GM12878 (cell line): ENCODE results near the gene NEAT1. TPM values are rescaled to one million over a fixed set of nuclear protein-coding genes. Genes with fewer than 3 reads are reported as not detected.

ENCODE experiments used
- BHLHE40 ChIP-seq, 2 experiments: fragments of 450-650 bp in 1 of 2; IDR thresholded peaks; 2 replicates each; pipeline ENCODE4 v1.6.1; 2011 to 2017; ENCODE audit warnings: low read depth in 2 of 2, borderline replicate concordance in 1 of 2, improper control_type of control experiment in 1 of 2, low read length in 1 of 2, mild to moderate bottlenecking in 1 of 2
- CBFB ChIP-seq: IDR thresholded peaks from 2 replicates; pipeline ENCODE4 v1.6.1; 2016; ENCODE audit warnings: antibody characterized with exemption, low read depth
- CBX3 ChIP-seq: fragments of 200-600 bp; sonication (generic); IDR thresholded peaks from 2 replicates; pipeline ENCODE4 v1.6.1; 2016; ENCODE audit warnings: low read depth, borderline replicate concordance
- HDGF ChIP-seq: fragments of 450-650 bp; IDR thresholded peaks from 2 replicates; pipeline ENCODE4 v1.6.1; 2016; ENCODE audit warnings: antibody characterized with exemption
- IKZF2 ChIP-seq, 2 experiments: fragments of 450-650 bp; IDR thresholded peaks; 2 replicates each; pipeline ENCODE4 v1.6.1; 2017; ENCODE audit warnings: mild to moderate bottlenecking in 2 of 2, moderate library complexity in 2 of 2
- NBN ChIP-seq: fragments of 450-650 bp; IDR thresholded peaks from 2 replicates; pipeline ENCODE4 v1.6.1; 2016
- SIN3A ChIP-seq: IDR thresholded peaks from 2 replicates; pipeline ENCODE4 v1.6.1; 2012; ENCODE audit warnings: low read depth, low read length, improper control_type of control experiment
- TAF1 ChIP-seq: IDR thresholded peaks from 2 replicates; pipeline ENCODE4 v1.6.1; 2011; ENCODE audit warnings: mild to moderate bottlenecking, low read depth, low read length, borderline replicate concordance
- TARDBP ChIP-seq: IDR thresholded peaks from 2 replicates; pipeline ENCODE4 v1.6.1; 2016; ENCODE audit warnings: borderline replicate concordance
- TCF3 ChIP-seq: IDR thresholded peaks from 2 replicates; pipeline ENCODE4 v1.6.1; 2012; ENCODE audit warnings: low read depth, mild to moderate bottlenecking, low read length, borderline replicate concordance; ENCODE audit not compliant: insufficient read depth
- TCF7 ChIP-seq: IDR thresholded peaks from 2 replicates; pipeline ENCODE4 v1.6.1; 2014; ENCODE audit warnings: antibody characterized with exemption, borderline replicate concordance
- WRNIP1 ChIP-seq: IDR thresholded peaks from 2 replicates; pipeline ENCODE4 v1.6.1; 2011; ENCODE audit warnings: low read depth, low read length, improper control_type of control experiment, borderline replicate concordance
- YY1 ChIP-seq: IDR thresholded peaks from 2 replicates; pipeline ENCODE4 v1.6.1; 2011; ENCODE audit warnings: low read depth, mild to moderate bottlenecking, low read length
- ZBED1 ChIP-seq: IDR thresholded peaks from 2 replicates; pipeline ENCODE4 v1.6.1; 2016; ENCODE audit warnings: borderline replicate concordance
- polyA plus RNA-seq, 11 experiments: library from polyadenylated mRNA; depleted of rRNA in 4 of 11; unstranded in 6 of 11; stranded (reverse) in 5 of 11; fragments of >200 nt; fragmentation: Nextera tagmentation in 4 of 11; fragmentation: Illumina TruSeq in 1 of 11; extraction: Ambion mirVana in 4 of 11; extraction: Trizol in 1 of 11; gene quantifications; 1 replicate in 1 of 11; 2 replicates in 10 of 11; pipeline versions ENCODE4 v1.2.1 to v1.2.3, GENCODE V29; 2011 to 2016; ENCODE audit warnings: inconsistent platforms in 2 of 11, missing spikeins in 2 of 11, low read depth in 1 of 11
- total RNA-seq, 4 experiments: library from RNA; depleted of rRNA in 3 of 4; stranded (reverse); fragments of >200 nt in 3 of 4; fragmentation: Illumina TruSeq in 1 of 4; extraction: Trizol in 1 of 4; gene quantifications; 2 replicates each; pipeline versions ENCODE4 v1.2.1 to v1.2.3, GENCODE V29; 2013 to 2021
- TF ChIP-seq, protein P1 (sequence below): IDR thresholded peaks from 2 replicates; pipeline ENCODE4 v1.6.1; 2012; ENCODE audit warnings: low read depth, low read length, improper control_type of control experiment
- TF ChIP-seq, protein P2 (sequence below): fragments of 450-650 bp; IDR thresholded peaks from 2 replicates; pipeline ENCODE4 v1.6.1; 2017; ENCODE audit warnings: mild to moderate bottlenecking, moderate library complexity
- TF ChIP-seq, protein P3 (sequence below): fragments of 450-650 bp; IDR thresholded peaks from 2 replicates; pipeline ENCODE4 v1.6.1; 2017; ENCODE audit warnings: mild to moderate bottlenecking, low read depth, inconsistent platforms; ENCODE audit not compliant: poor library complexity, severe bottlenecking
- TF ChIP-seq, protein P4 (sequence below): fragments of 150-350 bp; IDR thresholded peaks from 2 replicates; pipeline ENCODE4 v1.6.1; 2016; ENCODE audit warnings: low read depth, low read length

The NEAT1 gene
- total and polyA plus RNA-seq, 10 of the 15 experiments (the other 5 are each of a cell fraction or from before 2014, with no cell fraction given), result 13.6 to 328 (median 69.4) TPM

DNA sequence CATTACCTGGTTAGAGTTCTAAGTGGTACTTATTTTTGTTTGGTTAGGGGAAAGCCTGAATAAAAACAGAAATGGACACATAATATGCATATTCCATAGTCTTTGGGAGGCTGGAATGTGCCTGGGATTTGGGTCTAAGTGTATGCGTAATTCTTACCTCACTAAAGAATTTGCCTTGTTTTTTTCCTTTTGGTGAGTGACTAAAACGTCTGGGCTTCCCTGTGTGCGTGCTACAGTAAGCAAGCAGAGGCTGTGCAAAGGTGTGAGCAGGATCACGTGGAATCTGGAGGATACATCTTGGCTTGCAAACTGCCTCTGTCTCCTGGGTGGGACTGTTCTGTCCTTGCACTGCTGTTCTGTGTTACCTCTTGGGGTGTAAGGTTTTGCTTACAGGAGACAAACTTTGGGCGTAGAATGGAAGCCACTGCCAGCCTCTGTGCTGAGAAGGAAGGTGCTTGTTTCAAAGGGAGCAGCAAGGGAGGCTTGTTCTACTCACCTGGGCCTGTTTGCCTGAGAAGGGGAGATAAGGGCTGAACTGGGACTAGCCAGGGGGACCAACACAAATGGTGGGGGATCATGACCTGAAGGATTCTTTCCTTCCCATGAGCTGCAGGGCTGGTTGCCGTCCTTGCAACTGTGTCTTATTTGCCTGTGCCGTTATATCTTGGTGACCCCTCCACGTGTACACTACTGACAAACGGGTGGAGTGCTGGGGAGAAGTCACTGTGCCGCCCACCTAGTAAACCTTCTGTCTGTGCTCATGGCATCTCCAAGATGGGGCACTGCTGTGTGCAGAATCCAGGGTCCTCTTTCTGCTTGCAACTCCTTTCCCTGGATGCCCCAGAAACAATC lies 4.5 kb downstream of the NEAT1 start (continued):
- TF ChIP-seq TARDBP (peak; percentile 53; the same call in 1 of the 2 replicates), YY1 (peak; percentile 8; the same call in 1 of the 2 replicates), CBX3 (no peak), WRNIP1 (peak; percentile 76; the same call in 1 of the 2 replicates), SIN3A (peak; percentile 42; the same call in 1 of the 2 replicates), BHLHE40 (IDR thresholded peaks at IDR 0.05; ENCODE audit: borderline replicate concordance in 1 of 2, low read depth in 2 of 2, low read length in 1 of 2) (peak; percentile 11 to 36; a peak in 2 of 4 replicates), TCF3 (0 out of 2 replicates have a peak, but pooled peaks have one; percentile 12), IKZF2 (IDR thresholded peaks at IDR 0.05) (peak in 1 of 2 experiments; percentile 20; a peak in 2 of 4 replicates), HDGF (peak; percentile 22), NBN (0 out of 2 replicates have a peak, but pooled peaks have one; percentile 48), TCF7 (0 out of 2 replicates have a peak, but pooled peaks have one; percentile 10), ZBED1 (peak; percentile 48), CBFB (peak; percentile 25; the same call in 1 of the 2 replicates), TAF1 (peak; percentile 8; the same call in 1 of the 2 replicates)
- TF ChIP-seq, protein P1, sequence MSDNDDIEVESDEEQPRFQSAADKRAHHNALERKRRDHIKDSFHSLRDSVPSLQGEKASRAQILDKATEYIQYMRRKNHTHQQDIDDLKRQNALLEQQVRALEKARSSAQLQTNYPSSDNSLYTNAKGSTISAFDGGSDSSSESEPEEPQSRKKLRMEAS, result peak; percentile 17; the same call in 1 of the 2 replicates
- TF ChIP-seq, protein P2, sequence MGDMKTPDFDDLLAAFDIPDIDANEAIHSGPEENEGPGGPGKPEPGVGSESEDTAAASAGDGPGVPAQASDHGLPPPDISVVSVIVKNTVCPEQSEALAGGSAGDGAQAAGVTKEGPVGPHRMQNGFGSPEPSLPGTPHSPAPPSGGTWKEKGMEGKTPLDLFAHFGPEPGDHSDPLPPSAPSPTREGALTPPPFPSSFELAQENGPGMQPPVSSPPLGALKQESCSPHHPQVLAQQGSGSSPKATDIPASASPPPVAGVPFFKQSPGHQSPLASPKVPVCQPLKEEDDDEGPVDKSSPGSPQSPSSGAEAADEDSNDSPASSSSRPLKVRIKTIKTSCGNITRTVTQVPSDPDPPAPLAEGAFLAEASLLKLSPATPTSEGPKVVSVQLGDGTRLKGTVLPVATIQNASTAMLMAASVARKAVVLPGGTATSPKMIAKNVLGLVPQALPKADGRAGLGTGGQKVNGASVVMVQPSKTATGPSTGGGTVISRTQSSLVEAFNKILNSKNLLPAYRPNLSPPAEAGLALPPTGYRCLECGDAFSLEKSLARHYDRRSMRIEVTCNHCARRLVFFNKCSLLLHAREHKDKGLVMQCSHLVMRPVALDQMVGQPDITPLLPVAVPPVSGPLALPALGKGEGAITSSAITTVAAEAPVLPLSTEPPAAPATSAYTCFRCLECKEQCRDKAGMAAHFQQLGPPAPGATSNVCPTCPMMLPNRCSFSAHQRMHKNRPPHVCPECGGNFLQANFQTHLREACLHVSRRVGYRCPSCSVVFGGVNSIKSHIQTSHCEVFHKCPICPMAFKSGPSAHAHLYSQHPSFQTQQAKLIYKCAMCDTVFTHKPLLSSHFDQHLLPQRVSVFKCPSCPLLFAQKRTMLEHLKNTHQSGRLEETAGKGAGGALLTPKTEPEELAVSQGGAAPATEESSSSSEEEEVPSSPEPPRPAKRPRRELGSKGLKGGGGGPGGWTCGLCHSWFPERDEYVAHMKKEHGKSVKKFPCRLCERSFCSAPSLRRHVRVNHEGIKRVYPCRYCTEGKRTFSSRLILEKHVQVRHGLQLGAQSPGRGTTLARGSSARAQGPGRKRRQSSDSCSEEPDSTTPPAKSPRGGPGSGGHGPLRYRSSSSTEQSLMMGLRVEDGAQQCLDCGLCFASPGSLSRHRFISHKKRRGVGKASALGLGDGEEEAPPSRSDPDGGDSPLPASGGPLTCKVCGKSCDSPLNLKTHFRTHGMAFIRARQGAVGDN, result peak; percentile 23; the same call in 1 of the 2 replicates
- TF ChIP-seq, protein P3, sequence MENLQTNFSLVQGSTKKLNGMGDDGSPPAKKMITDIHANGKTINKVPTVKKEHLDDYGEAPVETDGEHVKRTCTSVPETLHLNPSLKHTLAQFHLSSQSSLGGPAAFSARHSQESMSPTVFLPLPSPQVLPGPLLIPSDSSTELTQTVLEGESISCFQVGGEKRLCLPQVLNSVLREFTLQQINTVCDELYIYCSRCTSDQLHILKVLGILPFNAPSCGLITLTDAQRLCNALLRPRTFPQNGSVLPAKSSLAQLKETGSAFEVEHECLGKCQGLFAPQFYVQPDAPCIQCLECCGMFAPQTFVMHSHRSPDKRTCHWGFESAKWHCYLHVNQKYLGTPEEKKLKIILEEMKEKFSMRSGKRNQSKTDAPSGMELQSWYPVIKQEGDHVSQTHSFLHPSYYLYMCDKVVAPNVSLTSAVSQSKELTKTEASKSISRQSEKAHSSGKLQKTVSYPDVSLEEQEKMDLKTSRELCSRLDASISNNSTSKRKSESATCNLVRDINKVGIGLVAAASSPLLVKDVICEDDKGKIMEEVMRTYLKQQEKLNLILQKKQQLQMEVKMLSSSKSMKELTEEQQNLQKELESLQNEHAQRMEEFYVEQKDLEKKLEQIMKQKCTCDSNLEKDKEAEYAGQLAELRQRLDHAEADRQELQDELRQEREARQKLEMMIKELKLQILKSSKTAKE, result no peak
- TF ChIP-seq, protein P4, sequence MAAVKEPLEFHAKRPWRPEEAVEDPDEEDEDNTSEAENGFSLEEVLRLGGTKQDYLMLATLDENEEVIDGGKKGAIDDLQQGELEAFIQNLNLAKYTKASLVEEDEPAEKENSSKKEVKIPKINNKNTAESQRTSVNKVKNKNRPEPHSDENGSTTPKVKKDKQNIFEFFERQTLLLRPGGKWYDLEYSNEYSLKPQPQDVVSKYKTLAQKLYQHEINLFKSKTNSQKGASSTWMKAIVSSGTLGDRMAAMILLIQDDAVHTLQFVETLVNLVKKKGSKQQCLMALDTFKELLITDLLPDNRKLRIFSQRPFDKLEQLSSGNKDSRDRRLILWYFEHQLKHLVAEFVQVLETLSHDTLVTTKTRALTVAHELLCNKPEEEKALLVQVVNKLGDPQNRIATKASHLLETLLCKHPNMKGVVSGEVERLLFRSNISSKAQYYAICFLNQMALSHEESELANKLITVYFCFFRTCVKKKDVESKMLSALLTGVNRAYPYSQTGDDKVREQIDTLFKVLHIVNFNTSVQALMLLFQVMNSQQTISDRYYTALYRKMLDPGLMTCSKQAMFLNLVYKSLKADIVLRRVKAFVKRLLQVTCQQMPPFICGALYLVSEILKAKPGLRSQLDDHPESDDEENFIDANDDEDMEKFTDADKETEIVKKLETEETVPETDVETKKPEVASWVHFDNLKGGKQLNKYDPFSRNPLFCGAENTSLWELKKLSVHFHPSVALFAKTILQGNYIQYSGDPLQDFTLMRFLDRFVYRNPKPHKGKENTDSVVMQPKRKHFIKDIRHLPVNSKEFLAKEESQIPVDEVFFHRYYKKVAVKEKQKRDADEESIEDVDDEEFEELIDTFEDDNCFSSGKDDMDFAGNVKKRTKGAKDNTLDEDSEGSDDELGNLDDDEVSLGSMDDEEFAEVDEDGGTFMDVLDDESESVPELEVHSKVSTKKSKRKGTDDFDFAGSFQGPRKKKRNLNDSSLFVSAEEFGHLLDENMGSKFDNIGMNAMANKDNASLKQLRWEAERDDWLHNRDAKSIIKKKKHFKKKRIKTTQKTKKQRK, result 0 out of 2 replicates have a peak, but pooled peaks have one; percentile 6
